ENCODE results near the gene DYNC1I1. TPM values are rescaled to one million over a fixed set of nuclear protein-coding genes. Genes with fewer than 3 reads are reported as not detected.

The DYNC1I1 gene
- total and polyA plus RNA-seq, 2 donors (not counting 3 experiments of a cell fraction or from before 2014, with no cell fraction given): 1.8 to 3.6 TPM

DNA sequence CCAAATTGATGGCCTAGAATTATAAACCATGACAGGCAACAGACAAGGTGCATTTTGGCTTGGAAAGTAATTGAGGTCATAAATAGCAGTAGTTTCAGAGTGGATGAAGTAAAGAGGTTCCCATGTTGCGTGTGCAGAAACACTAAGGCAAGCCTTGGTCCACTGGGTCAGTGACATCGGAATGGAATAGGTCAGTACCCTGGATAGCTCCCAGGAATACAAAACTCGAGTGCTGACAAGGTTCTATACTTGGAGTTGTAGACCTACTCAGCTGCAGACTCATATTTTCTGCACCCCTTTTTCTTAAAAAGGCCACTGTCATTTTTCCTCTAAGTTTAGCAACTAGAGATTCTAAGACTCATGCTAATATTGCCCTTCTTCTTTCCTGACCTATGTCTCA is 132.8 kb downstream of the DYNC1I1 start:
- Histone ChIP-seq H3K27ac (ENCODE audit: insufficient read depth, low read depth, low read length) (no peak overlapping the region), H3K9me1 (replicated peaks; ENCODE audit: control insufficient read depth, extremely low read depth, insufficient read depth, low read length) (no peaks in the 10 kb centered on the region), H2AFZ (ENCODE audit: low read depth, low read length) (no peak overlapping the region), H3K79me2 (ENCODE audit: control insufficient read depth, insufficient read depth, low read length) (no peaks in the 10 kb centered on the region), H4K20me1 (replicated peaks; ENCODE audit: control insufficient read depth, extremely low read depth, insufficient read depth, low read length) (no peaks in the 10 kb centered on the region), H3K4me2 (ENCODE audit: insufficient read depth, low read length) (no peak overlapping the region), H3K9me3 (replicated peaks; ENCODE audit: control insufficient read depth, insufficient read depth, low read length) (no peaks in the 10 kb centered on the region), H3K9ac (replicated peaks; ENCODE audit: extremely low read depth, insufficient read depth, low read length) (no peak overlapping the region), H3K4me3 (replicated peaks in 1 of 3; ENCODE audit: insufficient read depth in 1 of 3, low read depth in 1 of 3, low read length in 3 of 3) (no peak overlapping the region), H3K4me1 (ENCODE audit: control insufficient read depth, extremely low read depth, insufficient read depth, low read length) (no peaks in the 10 kb centered on the region), H3K27me3 (ENCODE audit: control insufficient read depth in 2 of 2, insufficient read depth in 2 of 2, low read length in 2 of 2) (peaks cover 6 to 13% of the 10 kb centered on the region in 2 experiments), H3K36me3 (ENCODE audit: control insufficient read depth in 2 of 2, extremely low read depth in 1 of 2, insufficient read depth in 2 of 2, low read length in 2 of 2) (no peaks in the 10 kb centered on the region)
- CTCF ChIA-PET: interaction anchor here (1.0 to 2.1 kb wide), 4 partner anchors 9 to 1122 kb away, joined by 3 to 9 read pairs (median 6); no protein-coding TSS in a partner anchor
- TF ChIP-seq, protein P1, sequence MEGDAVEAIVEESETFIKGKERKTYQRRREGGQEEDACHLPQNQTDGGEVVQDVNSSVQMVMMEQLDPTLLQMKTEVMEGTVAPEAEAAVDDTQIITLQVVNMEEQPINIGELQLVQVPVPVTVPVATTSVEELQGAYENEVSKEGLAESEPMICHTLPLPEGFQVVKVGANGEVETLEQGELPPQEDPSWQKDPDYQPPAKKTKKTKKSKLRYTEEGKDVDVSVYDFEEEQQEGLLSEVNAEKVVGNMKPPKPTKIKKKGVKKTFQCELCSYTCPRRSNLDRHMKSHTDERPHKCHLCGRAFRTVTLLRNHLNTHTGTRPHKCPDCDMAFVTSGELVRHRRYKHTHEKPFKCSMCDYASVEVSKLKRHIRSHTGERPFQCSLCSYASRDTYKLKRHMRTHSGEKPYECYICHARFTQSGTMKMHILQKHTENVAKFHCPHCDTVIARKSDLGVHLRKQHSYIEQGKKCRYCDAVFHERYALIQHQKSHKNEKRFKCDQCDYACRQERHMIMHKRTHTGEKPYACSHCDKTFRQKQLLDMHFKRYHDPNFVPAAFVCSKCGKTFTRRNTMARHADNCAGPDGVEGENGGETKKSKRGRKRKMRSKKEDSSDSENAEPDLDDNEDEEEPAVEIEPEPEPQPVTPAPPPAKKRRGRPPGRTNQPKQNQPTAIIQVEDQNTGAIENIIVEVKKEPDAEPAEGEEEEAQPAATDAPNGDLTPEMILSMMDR (IDR thresholded peaks at IDR 0.05; ENCODE audit: extremely low read depth in 1 of 2, insufficient read depth in 1 of 2, low read depth in 1 of 2, low read length in 2 of 2): no peak
- no peak for TF ChIP-seq MYC (IDR thresholded peaks at IDR 0.05; ENCODE audit: low read depth, low read length)
- no peak for TF ChIP-seq GATA2 (IDR thresholded peaks at IDR 0.05; ENCODE audit: insufficient read depth, insufficient read length, low read depth, low read length)
- no peak for TF ChIP-seq FOS (IDR thresholded peaks at IDR 0.05; ENCODE audit: borderline replicate concordance, insufficient read depth, low read length)
- TF ChIP-seq POLR2AphosphoS5 (IDR thresholded peaks at IDR 0.05; ENCODE audit: insufficient read depth, low read depth, low read length): no peak
- TF ChIP-seq, protein P2, sequence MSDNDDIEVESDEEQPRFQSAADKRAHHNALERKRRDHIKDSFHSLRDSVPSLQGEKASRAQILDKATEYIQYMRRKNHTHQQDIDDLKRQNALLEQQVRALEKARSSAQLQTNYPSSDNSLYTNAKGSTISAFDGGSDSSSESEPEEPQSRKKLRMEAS (IDR thresholded peaks at IDR 0.05; ENCODE audit: insufficient read depth, insufficient read length): no peak
- TF ChIP-seq JUN (IDR thresholded peaks at IDR 0.05; ENCODE audit: borderline replicate concordance, insufficient read depth, insufficient read length, low read depth): no peak
- no peak for TF ChIP-seq POLR2A (IDR thresholded peaks at IDR 0.05; ENCODE audit: low read depth, low read length)
- no peak for TF ChIP-seq EZH2 (IDR thresholded peaks at IDR 0.05; ENCODE audit: borderline replicate concordance, low read depth, low read length, severe bottlenecking)
- FAIRE-seq (no peak), DNase-seq (ENCODE audit: low read depth, low spot score) (no peak)
- dilution Hi-C loops (cut with MboI; ENCODE audit: extremely low pct_ligation_motif_present, low sequenced_read_pairs) (no loop called here), intact Hi-C loops (cut with micrococcal nuclease) (no loop called here)
- POLR2A ChIA-PET: no interaction called here
- BruUV-seq (replicated peaks): no TSS peak
